SIG-M5 treated with dmso at 0.1 percent for 504 hours (cell line): Measurements from ENCODE around the gene TTC34.

Experiments used
- DNase-seq: peaks from one replicate; lab custom pipeline; 2025; ENCODE audit not compliant: unreplicated experiment; lab: John Stamatoyannopoulos, UW

The TTC34 gene

GRCh38 chr1:2644171-2644570 is 157.3 kb downstream of the TTC34 start:
- no peak for DNase-seq

- DNase-seq, result no peak
Observed at GRCh38 chr1:2643414-2644077, 157.9 kb downstream of the TTC34 start.

DNA sequence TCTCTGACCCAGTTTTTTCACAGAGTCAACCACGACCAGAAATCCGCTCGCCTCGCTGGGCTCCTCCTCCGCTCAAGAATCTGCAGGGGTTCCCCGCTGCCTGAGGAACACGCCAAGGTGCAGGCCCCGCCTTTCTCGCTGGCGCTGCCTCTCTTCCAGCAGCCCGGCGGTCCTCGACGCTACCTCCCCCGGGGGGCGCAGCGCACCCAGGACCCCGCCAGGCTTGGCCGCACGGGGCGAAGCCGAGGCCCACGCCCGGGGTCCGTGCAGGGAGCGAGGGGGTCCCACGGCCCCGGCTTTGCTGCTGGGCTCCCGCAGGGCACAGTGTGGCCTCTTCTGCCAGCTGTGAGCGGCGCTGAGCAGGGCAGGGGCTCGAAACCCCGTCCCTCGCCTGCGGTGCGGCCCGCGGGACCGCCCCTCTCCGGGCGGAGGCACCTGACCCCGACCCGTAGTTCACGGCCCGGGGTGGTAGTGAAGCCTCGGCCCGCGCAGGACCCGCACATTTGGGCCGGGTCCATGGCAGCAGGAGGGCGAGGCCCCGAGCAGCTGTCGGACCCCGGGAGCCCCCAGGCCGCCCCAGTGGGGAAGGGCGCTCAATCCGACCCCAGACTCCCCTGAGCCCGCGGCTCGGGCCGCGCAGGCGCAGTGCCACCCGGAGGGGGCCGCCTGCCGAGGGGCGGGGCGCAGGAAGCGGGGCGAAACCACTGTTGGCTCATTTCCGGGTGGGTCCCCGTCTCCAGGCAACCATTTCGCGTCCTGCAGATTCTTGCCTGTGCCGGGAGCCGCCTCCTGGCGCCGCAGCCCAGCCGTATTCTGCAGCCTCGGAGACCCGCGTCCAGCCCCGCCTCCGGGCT is 158.7 kb downstream of the TTC34 start:
- DNase-seq, result peak; percentile 81

DNA sequence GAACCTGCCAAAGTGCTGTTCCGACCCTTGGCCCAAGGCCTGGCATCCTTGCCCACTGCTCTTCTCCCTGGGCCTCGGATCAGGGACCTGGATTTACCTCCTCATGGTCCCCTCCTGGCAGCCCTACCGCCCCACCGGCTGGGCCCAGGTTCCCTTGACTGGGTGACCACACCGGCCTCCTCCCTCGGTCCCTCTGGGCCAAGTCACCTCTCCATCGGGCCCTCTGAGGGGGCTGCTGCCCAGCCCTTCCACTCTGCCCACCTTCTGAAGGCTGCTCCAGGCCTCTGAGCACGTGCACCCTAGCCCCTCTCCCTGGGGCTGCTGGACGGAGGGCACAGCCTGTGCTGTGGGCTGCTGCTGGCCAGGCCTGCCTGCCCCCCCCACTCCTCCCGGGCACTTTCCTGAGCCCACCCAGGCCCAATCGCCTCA is 159.3 kb downstream of the TTC34 start:
- DNase-seq, result no peak

GRCh38 chr1:2641381-2642130 is 159.9 kb downstream of the TTC34 start:
- DNase-seq, result no peak

- DNase-seq, result no peak
Observed at GRCh38 chr1:2640626-2641025, 160.9 kb downstream of the TTC34 start.

DNA sequence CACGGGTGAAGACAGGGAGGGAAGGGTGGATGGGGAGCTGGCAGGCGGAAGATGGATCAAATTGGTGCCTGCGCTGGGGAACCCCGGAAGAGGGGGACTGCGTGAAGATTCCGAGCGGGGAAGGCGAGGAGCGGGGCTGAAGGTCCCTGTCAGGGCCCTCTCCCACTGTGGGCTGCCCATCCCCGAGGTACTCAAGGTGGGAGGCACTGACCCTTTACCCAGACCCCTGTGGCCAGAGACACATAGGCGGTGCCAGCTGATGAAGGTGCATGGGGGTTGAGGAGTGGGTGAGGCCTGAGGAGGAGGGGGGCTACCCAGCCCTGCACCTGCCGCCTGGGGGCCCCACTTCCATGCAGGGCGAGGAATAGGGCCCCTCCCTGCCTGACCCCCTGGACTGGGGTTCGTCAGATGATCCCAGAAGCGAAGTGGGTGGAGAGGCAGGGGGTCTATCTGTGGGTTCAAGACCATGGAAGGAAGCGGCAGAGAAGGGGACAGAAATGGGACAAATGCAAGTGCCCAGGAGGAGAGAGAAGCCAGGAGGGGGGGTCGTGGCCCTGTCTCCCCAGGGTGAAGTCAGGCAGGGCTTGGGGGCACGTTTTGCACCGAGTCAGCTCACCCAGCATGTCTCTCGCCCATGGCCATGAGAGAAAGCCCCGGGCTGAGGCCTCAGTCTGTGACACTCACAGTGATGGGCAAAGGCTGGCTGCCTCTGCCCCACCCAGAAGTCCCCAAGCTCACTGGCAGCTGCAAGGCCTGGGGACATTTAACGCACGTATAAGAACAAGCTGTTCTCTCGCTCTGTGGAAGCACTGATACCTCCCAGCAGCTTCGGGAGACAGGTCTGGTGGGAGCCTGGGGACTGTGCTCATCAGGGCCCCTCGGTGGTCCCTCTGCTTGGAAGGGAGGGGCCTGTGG is 161.6 kb downstream of the TTC34 start:
- no peak for DNase-seq

GRCh38 chr1:2639203-2639602 is 162.3 kb downstream of the TTC34 start:
- no peak for DNase-seq

DNA sequence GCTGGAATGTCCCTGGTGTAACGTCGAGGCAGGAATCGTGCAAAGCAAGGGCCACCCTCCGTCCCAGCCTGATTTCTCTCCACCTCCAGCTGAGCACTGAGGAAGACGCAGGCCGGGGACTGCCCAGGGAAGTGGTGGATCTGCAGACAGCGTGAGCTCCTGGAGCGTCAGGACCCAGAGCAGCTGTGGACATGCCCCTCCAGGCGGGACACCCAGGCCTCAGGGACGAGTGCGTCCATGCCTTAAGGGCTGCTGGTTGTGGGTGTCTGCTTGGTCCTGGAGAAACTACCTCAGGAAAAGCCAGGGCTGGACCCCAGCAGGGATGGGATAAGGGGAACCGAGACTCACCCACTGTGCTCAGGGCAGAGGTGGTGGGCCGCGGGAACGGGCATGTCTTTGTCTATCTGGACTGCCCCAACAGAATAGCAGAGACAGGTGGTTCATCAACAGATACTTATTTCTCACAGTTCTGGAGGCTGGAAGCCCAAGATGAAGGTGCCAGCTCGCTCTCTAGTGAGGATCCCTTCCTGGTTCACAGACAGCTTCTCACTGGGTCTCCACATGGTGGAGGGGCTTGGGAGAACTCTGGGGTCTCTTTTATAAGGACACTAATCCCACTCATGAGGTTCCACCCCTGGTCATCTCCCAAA is 162.9 kb downstream of the TTC34 start:
- no peak for DNase-seq

- DNase-seq, result no peak
Observed at GRCh38 chr1:2637442-2638145, 163.9 kb downstream of the TTC34 start.

- DNase-seq, result no peak
Observed at GRCh38 chr1:2636733-2637132, 164.8 kb downstream of the TTC34 start.

DNA sequence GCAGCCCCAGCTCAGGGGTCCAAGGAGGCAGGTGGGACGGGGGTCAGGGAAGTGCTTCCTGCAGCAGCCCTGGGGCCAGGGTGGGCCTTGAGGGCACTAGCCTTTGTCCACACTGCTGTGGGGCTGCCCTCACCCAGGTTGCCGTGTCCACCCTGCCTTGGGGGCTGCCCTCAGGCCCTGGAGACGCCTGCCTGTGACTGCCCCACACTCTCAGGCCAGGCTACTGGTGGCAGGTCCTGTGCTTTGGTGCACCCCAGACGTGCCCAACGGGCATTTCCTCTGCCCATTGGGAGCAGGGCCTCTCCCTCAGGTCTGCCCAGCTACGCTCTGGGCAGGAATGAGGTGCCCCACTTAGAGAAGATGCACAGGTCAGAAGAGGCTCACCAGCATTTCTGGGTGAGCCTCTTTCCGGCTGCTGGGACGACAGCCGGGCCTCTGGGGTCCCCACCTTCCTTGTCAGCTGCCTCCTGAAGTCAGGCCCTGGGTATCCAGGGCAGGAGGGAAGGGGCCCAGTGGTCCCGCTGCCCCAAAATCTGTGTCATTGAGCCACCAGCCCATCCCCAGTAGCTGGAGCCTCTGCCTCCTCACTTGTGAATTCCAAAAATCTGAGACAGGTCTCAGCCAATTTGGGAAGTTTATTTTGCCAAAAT is 166.0 kb downstream of the TTC34 start:
- DNase-seq, result no peak

DNA sequence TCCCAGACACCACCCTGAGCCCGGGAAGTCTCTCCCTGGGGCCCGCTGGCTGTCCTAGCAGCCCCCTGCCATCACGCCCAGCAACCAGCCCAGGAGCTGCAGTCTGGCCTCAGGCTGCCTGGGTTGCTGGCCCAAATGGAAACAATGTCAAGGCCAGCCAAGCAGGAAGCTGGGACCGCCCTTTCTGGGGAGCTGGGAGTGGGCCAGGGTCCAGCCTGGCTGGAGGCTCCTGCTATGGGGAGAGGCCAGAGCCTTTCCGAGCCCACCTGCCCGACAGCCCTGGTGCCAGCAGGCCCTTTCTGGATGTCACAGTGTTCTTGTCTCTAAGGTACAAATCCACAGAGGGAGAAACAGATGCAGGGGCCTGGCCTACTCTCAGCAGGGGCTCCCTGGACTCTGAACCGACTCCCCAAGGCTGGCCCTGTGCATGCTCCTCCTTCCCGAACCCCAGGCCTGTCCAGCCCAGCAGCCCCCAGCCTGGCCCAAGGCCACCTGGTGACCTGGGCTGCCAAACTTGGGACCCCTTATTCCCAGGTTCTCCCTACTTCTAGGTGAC is 167.5 kb downstream of the TTC34 start:
- DNase-seq, result no peak

- no peak for DNase-seq
Observed at GRCh38 chr1:2633366-2633935, 168.0 kb downstream of the TTC34 start.

DNA sequence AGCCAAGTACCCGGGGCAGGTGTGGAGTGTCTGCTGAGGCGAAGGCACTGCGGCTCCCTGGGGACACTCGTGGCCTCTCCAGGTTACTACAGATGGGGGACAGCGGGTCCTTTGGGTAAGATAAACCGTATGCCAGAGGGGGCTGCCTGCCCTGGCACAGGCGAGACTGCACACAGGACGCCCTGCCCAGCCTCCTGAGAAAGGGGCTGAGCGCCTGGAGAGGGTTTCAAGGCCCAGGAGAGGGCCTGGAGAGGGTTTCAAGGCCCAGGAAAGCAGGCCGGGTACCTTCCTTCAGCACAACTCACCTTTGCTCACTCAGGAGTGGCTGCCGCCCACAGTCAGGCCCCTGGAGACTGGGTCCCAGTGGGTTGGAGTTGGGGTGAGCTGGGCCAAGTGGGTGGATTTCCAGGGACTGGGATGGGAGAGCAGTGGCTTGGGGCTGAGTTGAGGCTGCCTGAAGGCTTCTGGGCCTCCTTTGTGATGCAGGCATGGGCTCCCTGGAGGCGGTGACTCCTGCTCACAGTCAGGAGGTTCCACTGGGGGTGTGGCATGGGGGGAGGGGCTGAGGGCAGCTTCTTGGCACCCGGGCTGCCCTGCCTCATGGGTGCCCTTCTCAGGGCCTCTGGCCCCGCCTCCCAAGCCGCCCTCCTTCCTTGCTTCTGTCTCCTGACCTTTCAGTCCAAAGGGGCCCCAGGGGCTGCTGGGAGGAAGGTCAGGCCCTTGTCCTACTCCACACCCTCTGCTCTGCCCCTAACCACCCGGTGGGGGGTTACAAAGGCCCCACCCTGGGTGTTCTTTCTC is 168.7 kb downstream of the TTC34 start, which contains the start of gene MMEL1:
Gene MMEL1 (minus strand): TSS at position 456 of the 801 bp plus-strand sequence. CDS start 3,532 bp downstream, outside the sequence.
- no peak for DNase-seq

- no peak for DNase-seq
Observed at GRCh38 chr1:2632051-2632430, 169.5 kb downstream of the TTC34 start.
